K562 (cell line): ENCODE data around the gene CDK5R2. TPM values are rescaled to one million over a fixed set of nuclear protein-coding genes. Genes with fewer than 3 reads are reported as not detected.

ENCODE experiments used
- ETS2 ChIP-seq: IDR thresholded peaks from 2 replicates; pipeline ENCODE4 v1.6.1; 2016; ENCODE audit warnings: borderline replicate concordance, missing genetic modification characterization, mild to moderate bottlenecking, moderate library complexity, missing compliant biosample characterization; ENCODE audit not compliant: poor library complexity, severe bottlenecking
- GATA2 ChIP-seq: sonication (generic); formaldehyde crosslinking; IDR thresholded peaks from 2 replicates; pipeline ENCODE4 v1.4.0; 2020; ENCODE audit warnings: mild to moderate bottlenecking, missing genetic modification reagents
- HEY1 ChIP-seq: fragments of 250-450 bp; sonication (Bioruptor Pico); IDR thresholded peaks from 2 replicates; pipeline ENCODE4 v1.5.0; 2020; ENCODE audit warnings: mild to moderate bottlenecking, moderate library complexity, borderline replicate concordance
- IRF2 ChIP-seq: sonication (generic); formaldehyde crosslinking; IDR thresholded peaks from 2 replicates; pipeline ENCODE4 v1.8.1; 2022; ENCODE audit warnings: mild to moderate bottlenecking, missing genetic modification reagents
- JUNB ChIP-seq: fragments of 450-650 bp; formaldehyde crosslinking; conservative IDR thresholded peaks from 2 replicates; pipeline ENCODE4 v1.4.0; 2020; ENCODE audit warnings: mild to moderate bottlenecking
- MGA ChIP-seq: fragments of 450-650 bp; IDR thresholded peaks from 2 replicates; pipeline ENCODE4 v1.6.1; 2016; ENCODE audit warnings: mild to moderate bottlenecking, moderate library complexity
- PHB ChIP-seq: fragments of 250-450 bp; sonication (Bioruptor Pico); IDR thresholded peaks from 2 replicates; pipeline ENCODE4 v1.5.0; 2021
- PTRF ChIP-seq: fragments of 450-650 bp; IDR thresholded peaks from 2 replicates; pipeline ENCODE4 v1.6.1; 2016; ENCODE audit warnings: mild to moderate bottlenecking, missing genetic modification characterization, missing compliant biosample characterization
- SLC30A9 ChIP-seq: fragments of 250-450 bp; sonication (Bioruptor Pico); IDR thresholded peaks from 2 replicates; pipeline ENCODE4 v1.8.0; 2022; ENCODE audit warnings: mild to moderate bottlenecking, moderate library complexity
- SNRNP70 ChIP-seq: fragments of 200-400 bp; formaldehyde crosslinking; optimal IDR thresholded peaks from 2 replicates; pipeline ENCODE3; 2017; ENCODE audit warnings: low read depth, low read length
- TEAD1 ChIP-seq, 2 experiments: fragments of 450-650 bp in 1 of 2; sonication (generic) in 1 of 2; formaldehyde crosslinking; IDR thresholded peaks; 2 replicates each; pipeline versions ENCODE4 v1.4.0 to v1.8.0; 2020 to 2022; ENCODE audit warnings: mild to moderate bottlenecking in 2 of 2, missing genetic modification reagents in 1 of 2
- ZHX1 ChIP-seq: fragments of 150-350 bp; conservative IDR thresholded peaks from 2 replicates; pipeline ENCODE4 v1.6.1; 2014; ENCODE audit warnings: low read length
- ZNF561 ChIP-seq: fragments of 450-650 bp; formaldehyde crosslinking; conservative IDR thresholded peaks from 2 replicates; pipeline ENCODE4 v1.4.0; 2020; ENCODE audit warnings: mild to moderate bottlenecking, moderate library complexity
- ZNF696 ChIP-seq: fragments of 250-450 bp; sonication (Bioruptor Pico); conservative IDR thresholded peaks from 2 replicates; pipeline ENCODE4 v1.4.0; 2020; ENCODE audit warnings: mild to moderate bottlenecking, moderate library complexity
- polyA plus RNA-seq, 8 experiments: library from polyadenylated mRNA; depleted of rRNA in 4 of 8; stranded (reverse) in 5 of 8; unstranded in 3 of 8; fragments of >200 nt; fragmentation: Nextera tagmentation in 2 of 8; fragmentation: Illumina TruSeq in 1 of 8; extraction: Ambion mirVana in 2 of 8; extraction: Trizol in 1 of 8; gene quantifications; 2 replicates each; pipeline versions ENCODE4 v1.2.1 to v1.2.3, GENCODE V29; 2011 to 2014; ENCODE audit warnings: inconsistent platforms in 1 of 8, missing spikeins in 1 of 8
- total RNA-seq, 7 experiments: library from RNA; depleted of rRNA in 6 of 7; stranded (reverse); fragments of >200 nt in 6 of 7; fragmentation: Illumina TruSeq in 2 of 7; extraction: Trizol in 2 of 7; gene quantifications; 2 replicates each; pipeline versions ENCODE4 v1.2.1 to v1.2.3, GENCODE V29; 2011 to 2021; ENCODE audit warnings: low replicate concordance in 1 of 7

CDK5R2 gene
- total and polyA plus RNA-seq, 9 of the 15 experiments (the other 6 are each of a cell fraction or from before 2014, with no cell fraction given): 0.09 TPM; not detected in 8

- TF ChIP-seq MGA (no peak), ZHX1 (no peak), ZNF561 (CRISPR knock-in tag) (no peak), PTRF (no peak), GATA2 (CRISPR knock-in tag) (no peak), TEAD1 (CRISPR knock-in tag; IDR thresholded peaks at IDR 0.05) (peak in 1 of 2 experiments; percentile 84; a peak in 1 of 4 replicates), SNRNP70 (no peak), ETS2 (tag) (no peak), SLC30A9 (no peak), IRF2 (CRISPR knock-in tag) (no peak), HEY1 (no peak), PHB (CRISPR knock-in tag) (no peak), ZNF696 (CRISPR knock-in tag) (no peak), JUNB (CRISPR knock-in tag) (no peak)
Measured at GRCh38 chr2:218991674-218992168, 32.3 kb downstream of the CDK5R2 start (continued).
